K562 (cell line): ENCODE results near the gene NAP1L1. TPM values are rescaled to one million over a fixed set of nuclear protein-coding genes. Genes with fewer than 3 reads are reported as not detected.

ENCODE experiments used
- CSDE1 ChIP-seq, 2 experiments: fragments of 450-650 bp; IDR thresholded peaks; 2 replicates each; pipeline ENCODE4 v1.6.1; 2016; ENCODE audit warnings: mild to moderate bottlenecking in 1 of 2
- EZH2 ChIP-seq: IDR thresholded peaks from 2 replicates; pipeline ENCODE4 v1.6.1; 2012; ENCODE audit warnings: low read depth, mild to moderate bottlenecking, inconsistent platforms, low read length, borderline replicate concordance
- FOXK2 ChIP-seq, 2 experiments: fragments of 450-650 bp; IDR thresholded peaks in 1 of 2; conservative IDR thresholded peaks in 1 of 2; 2 replicates each; pipeline ENCODE4 v1.6.1; 2016; ENCODE audit warnings: low read depth in 2 of 2, mild to moderate bottlenecking in 1 of 2
- NCOA4 ChIP-seq: fragments of 450-650 bp; IDR thresholded peaks from 2 replicates; pipeline ENCODE4 v1.6.1; 2018; ENCODE audit warnings: mild to moderate bottlenecking; ENCODE audit not compliant: partially characterized antibody
- PPARD ChIP-seq: fragments of 250-450 bp; sonication (Bioruptor Pico); IDR thresholded peaks from 2 replicates; pipeline ENCODE4 v1.8.0; 2022; ENCODE audit warnings: inconsistent platforms, mild to moderate bottlenecking, moderate library complexity
- RBFOX2 ChIP-seq: fragments of 200-400 bp; formaldehyde crosslinking; IDR thresholded peaks from 2 replicates; pipeline ENCODE4 v1.6.1; 2017; ENCODE audit warnings: low read depth, mild to moderate bottlenecking, low read length, moderate library complexity
- ZNF24 ChIP-seq: fragments of 450-650 bp; IDR thresholded peaks from 2 replicates; pipeline ENCODE4 v1.6.1; 2016
- ZNF717 ChIP-seq: fragments of 250-450 bp; sonication (Bioruptor Pico); IDR thresholded peaks from 2 replicates; pipeline ENCODE4 v1.5.0; 2021
- ZNF766 ChIP-seq: fragments of 200-800 bp; sonication (Bioruptor generic); conservative IDR thresholded peaks from 2 replicates; pipeline ENCODE4 v1.6.1; 2016; ENCODE audit warnings: missing genetic modification characterization, missing compliant biosample characterization
- polyA plus RNA-seq, 8 experiments: library from polyadenylated mRNA; depleted of rRNA in 4 of 8; stranded (reverse) in 5 of 8; unstranded in 3 of 8; fragments of >200 nt; fragmentation: Nextera tagmentation in 2 of 8; fragmentation: Illumina TruSeq in 1 of 8; extraction: Ambion mirVana in 2 of 8; extraction: Trizol in 1 of 8; gene quantifications; 2 replicates each; pipeline versions ENCODE4 v1.2.1 to v1.2.3, GENCODE V29; 2011 to 2014; ENCODE audit warnings: inconsistent platforms in 1 of 8, missing spikeins in 1 of 8
- total RNA-seq, 7 experiments: library from RNA; depleted of rRNA in 6 of 7; stranded (reverse); fragments of >200 nt in 6 of 7; fragmentation: Illumina TruSeq in 2 of 7; extraction: Trizol in 2 of 7; gene quantifications; 2 replicates each; pipeline versions ENCODE4 v1.2.1 to v1.2.3, GENCODE V29; 2011 to 2021; ENCODE audit warnings: low replicate concordance in 1 of 7
- TF ChIP-seq, protein P1 (sequence below): sonication (generic); formaldehyde crosslinking; IDR thresholded peaks from 2 replicates; pipeline ENCODE4 v1.8.1; 2023; ENCODE audit warnings: mild to moderate bottlenecking, missing genetic modification reagents
- TF ChIP-seq, protein P2 (sequence below), 2 experiments: fragments of 450-650 bp; formaldehyde crosslinking in 1 of 2; IDR thresholded peaks; 2 replicates each; pipeline versions ENCODE4 v1.4.0 to v1.6.1; 2014 to 2020; ENCODE audit warnings: mild to moderate bottlenecking in 2 of 2, borderline replicate concordance in 1 of 2, low read depth in 1 of 2
- TF ChIP-seq, protein P3 (sequence below): sonication (generic); formaldehyde crosslinking; IDR thresholded peaks from 2 replicates; pipeline ENCODE4 v1.8.0; 2022; ENCODE audit warnings: mild to moderate bottlenecking, missing genetic modification reagents
- TF ChIP-seq, protein P4 (sequence below): fragments of 150-350 bp; IDR thresholded peaks from 2 replicates; pipeline ENCODE4 v1.6.1; 2014; ENCODE audit warnings: low read depth, mild to moderate bottlenecking, low read length, borderline replicate concordance

NAP1L1 gene
- total and polyA plus RNA-seq, 9 of the 15 experiments (the other 6 are each of a cell fraction or from before 2014, with no cell fraction given): 287 to 747 (median 450) TPM

DNA sequence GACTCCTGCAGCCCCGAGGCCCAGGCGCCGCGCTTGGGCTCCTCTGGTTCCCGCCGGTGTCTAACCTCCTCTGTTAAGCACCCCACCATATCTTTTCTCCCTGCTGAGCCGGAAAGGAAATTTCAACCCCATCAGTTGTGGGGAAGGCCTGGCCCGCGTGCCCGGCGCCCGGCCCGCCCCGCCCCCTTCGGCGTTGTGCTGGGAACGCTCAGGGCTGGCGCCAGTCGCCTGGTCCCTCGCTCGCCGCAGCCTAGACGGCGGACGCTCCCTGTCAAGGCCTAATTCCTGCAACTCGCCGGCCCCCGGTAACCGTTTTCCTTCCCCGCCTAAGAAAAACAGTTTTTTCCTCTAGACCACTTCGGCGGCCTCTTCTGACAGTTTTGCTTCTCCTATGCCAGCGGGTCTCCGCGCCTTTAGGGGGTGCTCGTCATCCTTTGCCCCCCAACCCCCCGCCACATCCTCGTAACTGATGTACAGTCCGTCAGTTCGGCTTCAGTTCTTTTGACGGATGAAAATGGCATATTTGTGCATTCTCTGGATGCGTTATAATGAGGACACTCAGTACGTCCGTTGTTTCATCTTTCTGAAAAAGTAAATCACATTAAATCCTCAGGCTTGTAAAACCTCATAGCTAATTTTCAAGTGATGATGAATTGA, 506 bp upstream of the NAP1L1 start (continued):
- TF ChIP-seq ZNF766 (CRISPR knock-in tag) (no peak), ZNF717 (no peak), PPARD (no peak), RBFOX2 (no peak), NCOA4 (no peak), ZNF24 (no peak), EZH2 (no peak), FOXK2 (conservative IDR thresholded peaks at IDR 0.05 in 1 of 2, IDR thresholded peaks at IDR 0.05 in 1 of 2; ENCODE audit: low read depth in 2 of 2) (no peak), CSDE1 (IDR thresholded peaks at IDR 0.05) (no peak)
- TF ChIP-seq, protein P1, sequence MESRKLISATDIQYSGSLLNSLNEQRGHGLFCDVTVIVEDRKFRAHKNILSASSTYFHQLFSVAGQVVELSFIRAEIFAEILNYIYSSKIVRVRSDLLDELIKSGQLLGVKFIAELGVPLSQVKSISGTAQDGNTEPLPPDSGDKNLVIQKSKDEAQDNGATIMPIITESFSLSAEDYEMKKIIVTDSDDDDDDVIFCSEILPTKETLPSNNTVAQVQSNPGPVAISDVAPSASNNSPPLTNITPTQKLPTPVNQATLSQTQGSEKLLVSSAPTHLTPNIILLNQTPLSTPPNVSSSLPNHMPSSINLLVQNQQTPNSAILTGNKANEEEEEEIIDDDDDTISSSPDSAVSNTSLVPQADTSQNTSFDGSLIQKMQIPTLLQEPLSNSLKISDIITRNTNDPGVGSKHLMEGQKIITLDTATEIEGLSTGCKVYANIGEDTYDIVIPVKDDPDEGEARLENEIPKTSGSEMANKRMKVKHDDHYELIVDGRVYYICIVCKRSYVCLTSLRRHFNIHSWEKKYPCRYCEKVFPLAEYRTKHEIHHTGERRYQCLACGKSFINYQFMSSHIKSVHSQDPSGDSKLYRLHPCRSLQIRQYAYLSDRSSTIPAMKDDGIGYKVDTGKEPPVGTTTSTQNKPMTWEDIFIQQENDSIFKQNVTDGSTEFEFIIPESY (CRISPR knock-in tag): 0 out of 2 replicates have a peak, but pooled peaks have one; percentile 23
- TF ChIP-seq, protein P2, sequence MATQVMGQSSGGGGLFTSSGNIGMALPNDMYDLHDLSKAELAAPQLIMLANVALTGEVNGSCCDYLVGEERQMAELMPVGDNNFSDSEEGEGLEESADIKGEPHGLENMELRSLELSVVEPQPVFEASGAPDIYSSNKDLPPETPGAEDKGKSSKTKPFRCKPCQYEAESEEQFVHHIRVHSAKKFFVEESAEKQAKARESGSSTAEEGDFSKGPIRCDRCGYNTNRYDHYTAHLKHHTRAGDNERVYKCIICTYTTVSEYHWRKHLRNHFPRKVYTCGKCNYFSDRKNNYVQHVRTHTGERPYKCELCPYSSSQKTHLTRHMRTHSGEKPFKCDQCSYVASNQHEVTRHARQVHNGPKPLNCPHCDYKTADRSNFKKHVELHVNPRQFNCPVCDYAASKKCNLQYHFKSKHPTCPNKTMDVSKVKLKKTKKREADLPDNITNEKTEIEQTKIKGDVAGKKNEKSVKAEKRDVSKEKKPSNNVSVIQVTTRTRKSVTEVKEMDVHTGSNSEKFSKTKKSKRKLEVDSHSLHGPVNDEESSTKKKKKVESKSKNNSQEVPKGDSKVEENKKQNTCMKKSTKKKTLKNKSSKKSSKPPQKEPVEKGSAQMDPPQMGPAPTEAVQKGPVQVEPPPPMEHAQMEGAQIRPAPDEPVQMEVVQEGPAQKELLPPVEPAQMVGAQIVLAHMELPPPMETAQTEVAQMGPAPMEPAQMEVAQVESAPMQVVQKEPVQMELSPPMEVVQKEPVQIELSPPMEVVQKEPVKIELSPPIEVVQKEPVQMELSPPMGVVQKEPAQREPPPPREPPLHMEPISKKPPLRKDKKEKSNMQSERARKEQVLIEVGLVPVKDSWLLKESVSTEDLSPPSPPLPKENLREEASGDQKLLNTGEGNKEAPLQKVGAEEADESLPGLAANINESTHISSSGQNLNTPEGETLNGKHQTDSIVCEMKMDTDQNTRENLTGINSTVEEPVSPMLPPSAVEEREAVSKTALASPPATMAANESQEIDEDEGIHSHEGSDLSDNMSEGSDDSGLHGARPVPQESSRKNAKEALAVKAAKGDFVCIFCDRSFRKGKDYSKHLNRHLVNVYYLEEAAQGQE (IDR thresholded peaks at IDR 0.05; ENCODE audit: borderline replicate concordance): peak; percentile 17; the same call in 1 of the 2 replicates
- TF ChIP-seq, protein P2 (CRISPR knock-in tag; IDR thresholded peaks at IDR 0.05; ENCODE audit: low read depth): 0 out of 2 replicates have a peak, but pooled peaks have one; percentile 15
- TF ChIP-seq, protein P3, sequence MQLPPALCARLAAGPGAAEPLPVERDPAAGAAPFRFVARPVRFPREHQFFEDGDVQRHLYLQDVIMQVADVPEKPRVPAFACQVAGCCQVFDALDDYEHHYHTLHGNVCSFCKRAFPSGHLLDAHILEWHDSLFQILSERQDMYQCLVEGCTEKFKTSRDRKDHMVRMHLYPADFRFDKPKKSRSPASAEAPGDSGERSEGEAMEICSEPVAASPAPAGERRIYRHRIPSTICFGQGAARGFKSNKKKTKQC (CRISPR knock-in tag): no peak
- TF ChIP-seq, protein P4, sequence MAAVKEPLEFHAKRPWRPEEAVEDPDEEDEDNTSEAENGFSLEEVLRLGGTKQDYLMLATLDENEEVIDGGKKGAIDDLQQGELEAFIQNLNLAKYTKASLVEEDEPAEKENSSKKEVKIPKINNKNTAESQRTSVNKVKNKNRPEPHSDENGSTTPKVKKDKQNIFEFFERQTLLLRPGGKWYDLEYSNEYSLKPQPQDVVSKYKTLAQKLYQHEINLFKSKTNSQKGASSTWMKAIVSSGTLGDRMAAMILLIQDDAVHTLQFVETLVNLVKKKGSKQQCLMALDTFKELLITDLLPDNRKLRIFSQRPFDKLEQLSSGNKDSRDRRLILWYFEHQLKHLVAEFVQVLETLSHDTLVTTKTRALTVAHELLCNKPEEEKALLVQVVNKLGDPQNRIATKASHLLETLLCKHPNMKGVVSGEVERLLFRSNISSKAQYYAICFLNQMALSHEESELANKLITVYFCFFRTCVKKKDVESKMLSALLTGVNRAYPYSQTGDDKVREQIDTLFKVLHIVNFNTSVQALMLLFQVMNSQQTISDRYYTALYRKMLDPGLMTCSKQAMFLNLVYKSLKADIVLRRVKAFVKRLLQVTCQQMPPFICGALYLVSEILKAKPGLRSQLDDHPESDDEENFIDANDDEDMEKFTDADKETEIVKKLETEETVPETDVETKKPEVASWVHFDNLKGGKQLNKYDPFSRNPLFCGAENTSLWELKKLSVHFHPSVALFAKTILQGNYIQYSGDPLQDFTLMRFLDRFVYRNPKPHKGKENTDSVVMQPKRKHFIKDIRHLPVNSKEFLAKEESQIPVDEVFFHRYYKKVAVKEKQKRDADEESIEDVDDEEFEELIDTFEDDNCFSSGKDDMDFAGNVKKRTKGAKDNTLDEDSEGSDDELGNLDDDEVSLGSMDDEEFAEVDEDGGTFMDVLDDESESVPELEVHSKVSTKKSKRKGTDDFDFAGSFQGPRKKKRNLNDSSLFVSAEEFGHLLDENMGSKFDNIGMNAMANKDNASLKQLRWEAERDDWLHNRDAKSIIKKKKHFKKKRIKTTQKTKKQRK: no peak
